CD4-positive, alpha-beta T cell treated with Interleukin-17A for 1 hour (primary cell): ENCODE data around the gene NOC3L.
"Not testable (repeated sequence)": the region's sequence is repeated elsewhere in the genome, so short reads cannot be mapped to it uniquely, and the experiment has no call there.

ENCODE experiments used
- DNase-seq: peaks from one replicate; pipeline ENCODE4 v3.0.0-alpha.2; 2020

Gene NOC3L

GRCh38 chr10:94362360-94363250 lies at the start of gene NOC3L:
Gene NOC3L (minus strand): TSS chr10:94362939. CDS start chr10:94362838, 101 bp downstream.
- peak; percentile 93 for DNase-seq

- DNase-seq: no peak
These were observed 49.7 kb upstream of the NOC3L start for GRCh38 chr10:94412449-94412848.

- no peak for DNase-seq
These were observed 48.6 kb upstream of the NOC3L start for GRCh38 chr10:94411304-94411703.

- no peak for DNase-seq
These were observed 46.4 kb upstream of the NOC3L start for GRCh38 chr10:94409021-94409657.

GRCh38 chr10:94407668-94408067 lies 44.9 kb upstream of the NOC3L start:
- DNase-seq: no peak

- no peak for DNase-seq
These were observed 42.7 kb upstream of the NOC3L start for GRCh38 chr10:94405406-94405805.

- peak; percentile 34 for DNase-seq
These were observed 40.9 kb upstream of the NOC3L start for GRCh38 chr10:94403380-94404213.

- DNase-seq: no peak
These were observed 40.2 kb upstream of the NOC3L start for GRCh38 chr10:94402843-94403379.

- peak; percentile 45 for DNase-seq
These were observed 39.6 kb upstream of the NOC3L start, which contains the start of gene TBC1D12 for GRCh38 chr10:94402204-94402842. Gene TBC1D12 (plus strand): TSS chr10:94402541. CDS start chr10:94402614, 73 bp downstream.

GRCh38 chr10:94398762-94399161 lies 36.0 kb upstream of the NOC3L start:
- DNase-seq: no peak

- DNase-seq: no peak
These were observed 35.0 kb upstream of the NOC3L start for GRCh38 chr10:94397549-94398370.

- DNase-seq: not testable (repeated sequence)
These were observed 29.4 kb upstream of the NOC3L start for GRCh38 chr10:94392117-94392516.

- not testable (repeated sequence) for DNase-seq
These were observed 23.0 kb upstream of the NOC3L start for GRCh38 chr10:94385733-94386132.

- no peak for DNase-seq
These were observed 20.8 kb upstream of the NOC3L start for GRCh38 chr10:94383530-94383929.

GRCh38 chr10:94376865-94377264 lies 14.1 kb upstream of the NOC3L start:
- no peak for DNase-seq

- DNase-seq: no peak
These were observed 12.6 kb upstream of the NOC3L start for GRCh38 chr10:94375374-94375773.

- no peak for DNase-seq
These were observed 7.8 kb upstream of the NOC3L start for GRCh38 chr10:94370501-94370900.

GRCh38 chr10:94366382-94366781 lies 3.6 kb upstream of the NOC3L start:
- no peak for DNase-seq

GRCh38 chr10:94364482-94364881 lies 1.7 kb upstream of the NOC3L start:
- no peak for DNase-seq

- DNase-seq: no peak
These were observed 469 bp upstream of the NOC3L start for GRCh38 chr10:94363251-94363565.

GRCh38 chr10:94361171-94361794 lies 1.5 kb downstream of the NOC3L start:
- peak; percentile 38 for DNase-seq
